ENCODE results near the gene SLC39A10.
A peak's percentile ranks its signal among the peaks of the same experiment; 100 is the strongest.
"Not testable (repeated sequence)": the region's sequence is repeated elsewhere in the genome, so short reads cannot be mapped to it uniquely, and the experiment has no call there.

SLC39A10 gene

DNA sequence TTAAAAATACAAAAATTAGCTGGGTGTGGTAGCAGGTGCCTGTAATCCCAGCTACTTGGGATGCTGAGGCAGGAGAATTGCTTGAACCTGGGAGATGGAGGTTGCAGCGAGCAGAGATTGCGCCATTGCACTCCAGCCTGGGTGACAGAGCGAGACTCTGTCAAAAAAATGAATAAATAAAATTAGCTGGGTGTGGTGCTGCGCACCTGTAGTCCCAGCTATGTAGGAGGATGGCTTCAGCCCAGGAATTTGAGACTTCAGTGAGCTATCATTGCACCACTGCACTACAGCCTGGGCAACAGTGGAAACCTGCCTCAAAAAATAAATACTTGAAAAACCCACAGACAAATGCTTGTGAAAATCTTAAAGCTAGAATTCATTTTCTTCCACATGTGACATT lies 8.1 kb downstream of the SLC39A10 start:
- ATAC-seq (replicated peaks; ENCODE audit: extremely low read depth, poor library complexity, severe bottlenecking); H3K4me3 Mint-ChIP-seq; H3K9me3 Mint-ChIP-seq; H3K27ac Mint-ChIP-seq (ENCODE audit: low read depth); H3K27me3 Mint-ChIP-seq; DNase-seq (ENCODE audit: low spot score in 2 of 2); H3K36me3 Mint-ChIP-seq (ENCODE audit: insufficient read depth): not testable (repeated sequence)
- H3K4me1 Mint-ChIP-seq: peaks cover 34% of the 10 kb centered on the region

DNA sequence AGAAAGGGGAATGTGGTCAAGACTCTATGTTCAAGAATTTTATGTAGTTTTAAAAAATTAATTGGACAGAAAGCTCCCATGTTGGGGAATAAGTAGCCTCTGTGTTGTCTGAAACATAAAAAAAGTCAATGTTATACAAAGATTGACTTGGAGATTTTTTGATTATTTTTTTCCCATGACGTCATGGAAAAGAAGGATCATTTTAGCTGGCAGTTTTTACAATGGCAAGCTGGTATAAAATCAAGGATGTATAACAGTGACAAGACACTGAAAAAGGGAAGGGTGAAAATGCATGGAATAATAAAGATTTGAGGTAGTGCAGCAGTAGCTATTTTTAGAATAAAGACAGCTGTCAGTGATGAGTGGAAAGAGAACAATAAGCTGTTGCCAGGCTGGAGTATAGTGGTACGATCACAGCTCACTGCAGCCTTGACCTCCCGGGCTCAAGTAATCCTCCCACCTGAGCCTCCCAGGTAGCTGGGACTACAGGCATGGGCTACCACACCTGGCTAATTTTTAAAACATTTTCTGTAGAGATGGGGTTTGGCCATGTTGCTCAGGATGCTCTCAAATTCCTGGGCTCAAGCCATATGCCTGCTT lies 9.2 kb downstream of the SLC39A10 start:
- H3K4me1 Mint-ChIP-seq: peaks cover 29% of the 10 kb centered on the region
- H3K4me3 Mint-ChIP-seq: no peak overlapping the region
- peaks cover 2% of the 10 kb centered on the region for H3K36me3 Mint-ChIP-seq (ENCODE audit: insufficient read depth)
- H3K9me3 Mint-ChIP-seq: no peaks in the 10 kb centered on the region
- peak overlapping the region; percentile 25 for H3K27ac Mint-ChIP-seq (ENCODE audit: low read depth)
- no peaks in the 10 kb centered on the region for H3K27me3 Mint-ChIP-seq
- no peak for ATAC-seq (replicated peaks; ENCODE audit: extremely low read depth, poor library complexity, severe bottlenecking)
- DNase-seq (ENCODE audit: low spot score in 2 of 2): no peak

DNA sequence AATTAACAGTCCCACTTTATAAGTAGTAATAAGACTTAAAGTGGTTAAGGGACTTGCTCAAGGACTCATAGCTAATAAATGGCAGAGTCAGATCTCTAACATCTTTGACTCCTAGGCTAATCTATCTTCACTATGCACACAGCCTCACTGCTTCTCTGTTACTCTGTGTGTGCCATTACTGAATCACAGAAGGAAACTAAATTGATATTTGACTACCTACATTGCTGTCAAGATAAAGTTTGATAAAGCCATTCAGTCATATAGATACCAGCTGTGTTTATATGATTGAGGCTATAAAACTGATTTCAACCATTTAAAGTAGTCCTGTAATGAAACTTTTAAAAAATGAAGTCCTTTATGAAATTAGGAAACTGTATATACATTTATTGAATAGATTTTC lies 10.9 kb downstream of the SLC39A10 start:
- Mint-ChIP-seq H3K4me1 (peaks cover 25% of the 10 kb centered on the region), H3K9me3 (no peaks in the 10 kb centered on the region), H3K4me3 (no peak overlapping the region), H3K27ac (ENCODE audit: low read depth) (no peak overlapping the region), H3K36me3 (ENCODE audit: insufficient read depth) (peaks cover 2% of the 10 kb centered on the region), H3K27me3 (no peaks in the 10 kb centered on the region)
- no peak for DNase-seq (ENCODE audit: low spot score in 2 of 2)
- no peak for ATAC-seq (replicated peaks; ENCODE audit: extremely low read depth, poor library complexity, severe bottlenecking)

DNA sequence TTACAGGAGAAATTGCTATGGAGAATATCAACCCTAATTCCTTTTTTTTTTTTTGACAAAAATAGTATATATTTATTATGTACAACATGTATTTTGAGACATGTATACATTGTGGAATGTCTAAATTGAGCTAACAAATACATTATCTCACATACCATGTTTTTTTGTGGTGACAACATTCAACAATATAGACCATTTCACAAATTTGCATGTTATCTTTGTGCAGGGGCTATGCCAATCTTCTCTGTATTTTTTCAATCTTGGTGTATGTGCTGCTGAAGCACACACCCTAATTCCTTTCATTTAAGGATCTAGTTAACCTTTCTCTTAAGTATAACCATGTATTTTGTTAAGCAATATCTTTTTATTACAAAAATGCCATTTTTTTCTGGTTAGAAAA lies 13.2 kb downstream of the SLC39A10 start:
- peaks cover 26% of the 10 kb centered on the region for H3K4me1 Mint-ChIP-seq
- no peak overlapping the region for H3K27ac Mint-ChIP-seq (ENCODE audit: low read depth)
- H3K27me3 Mint-ChIP-seq: no peaks in the 10 kb centered on the region
- ATAC-seq (replicated peaks; ENCODE audit: extremely low read depth, poor library complexity, severe bottlenecking): no peak
- H3K9me3 Mint-ChIP-seq: no peaks in the 10 kb centered on the region
- H3K36me3 Mint-ChIP-seq (ENCODE audit: insufficient read depth): peaks cover 5% of the 10 kb centered on the region
- DNase-seq (ENCODE audit: low spot score in 2 of 2): no peak
- no peak overlapping the region for H3K4me3 Mint-ChIP-seq

DNA sequence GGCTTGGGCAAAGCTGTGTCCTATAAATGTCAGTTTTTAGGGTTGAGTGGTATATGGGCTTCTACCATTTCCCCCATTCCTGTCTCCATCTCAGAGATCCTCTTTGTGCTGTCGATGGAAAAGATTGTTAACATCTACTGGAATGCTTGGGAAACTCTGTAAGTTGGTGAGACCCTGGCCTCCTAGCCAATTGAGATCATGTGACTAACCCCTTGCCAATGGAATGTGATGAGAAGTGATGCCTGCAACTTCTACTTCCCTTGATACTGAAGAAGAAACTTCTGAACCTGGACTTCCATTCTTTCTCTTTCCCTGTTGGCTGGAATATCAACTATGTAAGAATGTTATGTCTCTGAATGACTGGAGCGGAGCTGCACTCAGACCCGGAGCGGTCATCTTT lies 14.5 kb downstream of the SLC39A10 start:
- Mint-ChIP-seq H3K9me3 (no peaks in the 10 kb centered on the region), H3K27ac (ENCODE audit: low read depth) (peak overlapping the region; percentile 3), H3K27me3 (no peaks in the 10 kb centered on the region), H3K4me3 (no peak overlapping the region), H3K4me1 (peaks cover 18% of the 10 kb centered on the region), H3K36me3 (ENCODE audit: insufficient read depth) (peaks cover 5% of the 10 kb centered on the region)
- ATAC-seq (replicated peaks; ENCODE audit: extremely low read depth, poor library complexity, severe bottlenecking) (no peak), DNase-seq (ENCODE audit: low spot score in 2 of 2) (no peak)

DNA sequence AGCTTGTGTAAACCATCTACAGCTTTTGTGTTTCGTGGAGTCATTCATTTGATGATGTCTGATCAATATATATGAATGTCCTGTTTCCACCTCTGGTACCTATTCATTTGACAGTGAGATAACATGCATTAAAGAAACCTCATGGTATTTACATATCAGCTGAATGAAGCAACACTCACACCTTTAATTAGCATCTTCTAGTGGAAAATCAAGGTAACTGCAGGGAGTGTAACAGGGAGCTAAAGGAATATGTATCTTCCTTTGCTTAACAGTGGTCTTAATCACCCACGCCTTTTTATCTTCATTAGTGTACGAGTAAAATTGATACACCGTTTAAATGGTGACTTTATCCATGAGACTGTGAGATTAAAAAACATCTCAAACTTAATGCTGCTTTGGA lies 15.6 kb downstream of the SLC39A10 start:
- no peak for ATAC-seq (replicated peaks; ENCODE audit: extremely low read depth, poor library complexity, severe bottlenecking)
- H3K4me3 Mint-ChIP-seq: no peak overlapping the region
- no peaks in the 10 kb centered on the region for H3K27me3 Mint-ChIP-seq

DNA sequence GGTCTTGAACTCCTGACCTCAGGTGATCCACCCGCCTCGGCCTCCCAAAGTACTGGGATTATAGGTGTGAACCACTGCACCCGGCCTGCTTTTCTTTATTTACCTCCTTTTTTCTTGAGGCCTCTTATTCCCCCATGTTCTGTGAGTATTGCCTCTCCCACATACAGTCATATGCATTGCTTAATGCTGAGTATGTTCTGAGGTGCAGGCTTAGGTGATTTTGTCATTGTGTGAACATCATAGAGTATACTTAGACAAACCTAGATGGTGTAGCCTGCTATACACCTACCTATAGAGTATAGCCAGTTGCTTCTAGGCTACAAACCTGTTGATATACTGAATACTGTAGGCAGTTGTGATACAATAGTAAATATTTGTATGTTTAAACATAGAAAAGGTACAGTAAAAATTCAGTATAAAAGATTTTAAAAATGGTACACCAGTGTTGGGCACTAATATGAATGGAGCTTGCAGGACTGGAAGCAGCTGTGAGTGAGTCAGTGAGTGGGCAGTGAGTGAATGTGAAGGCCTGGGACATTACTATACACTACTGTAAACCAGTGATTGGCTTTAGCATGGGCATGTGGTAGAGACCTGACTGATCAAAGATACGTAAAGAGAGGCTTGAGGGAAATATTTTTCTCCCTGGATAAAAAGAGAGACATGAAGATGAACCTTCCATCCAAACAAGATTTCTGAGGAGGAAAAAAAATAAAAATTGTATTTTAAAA lies 17.6 kb downstream of the SLC39A10 start:
- Mint-ChIP-seq H3K4me3 (no peak overlapping the region), H3K27ac (ENCODE audit: low read depth) (no peak overlapping the region), H3K9me3 (no peaks in the 10 kb centered on the region), H3K27me3 (no peaks in the 10 kb centered on the region), H3K36me3 (ENCODE audit: insufficient read depth) (peaks cover 7% of the 10 kb centered on the region), H3K4me1 (peaks cover 20% of the 10 kb centered on the region)
- ATAC-seq (replicated peaks; ENCODE audit: extremely low read depth, poor library complexity, severe bottlenecking) (no peak), DNase-seq (ENCODE audit: low spot score in 2 of 2) (no peak)

More for the DNA sequence above, 15.6 kb downstream of the SLC39A10 start:
- no peaks in the 10 kb centered on the region for H3K9me3 Mint-ChIP-seq
- H3K4me1 Mint-ChIP-seq: peaks cover 19% of the 10 kb centered on the region
- no peak overlapping the region for H3K27ac Mint-ChIP-seq (ENCODE audit: low read depth)
- DNase-seq (ENCODE audit: low spot score in 2 of 2): no peak
- H3K36me3 Mint-ChIP-seq (ENCODE audit: insufficient read depth): peaks cover 5% of the 10 kb centered on the region

DNA sequence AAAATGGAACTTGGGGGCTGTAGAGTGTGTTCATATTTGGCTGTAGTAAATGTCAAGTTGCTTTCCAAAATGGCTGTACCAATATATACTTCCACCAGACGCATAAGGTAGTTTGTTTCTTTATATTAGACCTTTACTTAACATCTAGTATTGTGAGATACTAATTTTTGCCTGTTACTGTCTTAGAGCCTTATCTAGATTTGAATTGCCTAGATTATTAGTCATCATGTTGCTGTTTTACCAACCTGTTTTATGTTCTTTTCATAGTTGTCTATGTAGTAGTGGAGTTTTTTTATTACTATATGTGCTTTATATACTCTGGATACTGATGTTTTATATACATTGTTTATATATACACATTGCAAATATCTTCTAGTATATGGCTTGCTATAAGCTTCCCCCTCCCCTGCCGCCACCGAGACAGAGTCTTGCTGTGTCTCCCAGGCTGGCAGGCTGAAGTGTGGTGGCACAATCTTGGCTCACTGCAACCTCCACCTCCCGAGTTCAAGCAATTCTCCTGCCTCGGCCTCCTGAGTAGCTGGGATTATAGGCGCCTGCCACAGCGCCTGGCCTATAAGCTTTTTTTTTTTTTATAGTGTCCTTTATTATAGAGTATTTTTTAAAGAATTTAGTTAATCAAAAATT lies 18.9 kb downstream of the SLC39A10 start:
- H3K9me3 Mint-ChIP-seq: no peaks in the 10 kb centered on the region
- H3K27me3 Mint-ChIP-seq: no peaks in the 10 kb centered on the region
- no peak overlapping the region for H3K27ac Mint-ChIP-seq (ENCODE audit: low read depth)
- DNase-seq (ENCODE audit: low spot score in 2 of 2): no peak
- H3K36me3 Mint-ChIP-seq (ENCODE audit: insufficient read depth): peaks cover 17% of the 10 kb centered on the region
- no peak overlapping the region for H3K4me3 Mint-ChIP-seq
- H3K4me1 Mint-ChIP-seq: peaks cover 27% of the 10 kb centered on the region
- ATAC-seq (replicated peaks; ENCODE audit: extremely low read depth, poor library complexity, severe bottlenecking): no peak

DNA sequence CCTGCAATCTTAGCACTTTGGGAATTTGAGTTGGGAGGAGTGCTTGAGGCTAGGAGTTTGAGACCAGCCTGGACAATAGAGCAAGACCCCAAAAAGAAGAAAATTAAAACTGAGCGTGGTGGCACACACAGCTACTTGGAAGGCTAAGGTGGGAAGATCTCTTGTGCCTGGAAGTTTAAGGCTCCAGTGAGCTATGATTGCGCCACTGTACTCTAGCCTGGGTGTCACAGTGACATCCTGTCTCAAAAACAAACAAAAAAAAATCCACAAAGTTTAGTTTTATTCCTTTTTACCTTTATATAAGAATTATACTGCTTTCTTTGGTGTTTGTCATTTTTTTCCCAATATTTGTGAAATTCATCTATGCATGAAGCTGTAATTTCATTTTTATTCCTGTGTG lies 20.3 kb downstream of the SLC39A10 start:
- H3K4me3 Mint-ChIP-seq: no peak overlapping the region
- peaks cover 29% of the 10 kb centered on the region for H3K4me1 Mint-ChIP-seq
- H3K27me3 Mint-ChIP-seq: no peaks in the 10 kb centered on the region
- peak overlapping the region; percentile 50 for H3K27ac Mint-ChIP-seq (ENCODE audit: low read depth)
- peaks cover 22% of the 10 kb centered on the region for H3K36me3 Mint-ChIP-seq (ENCODE audit: insufficient read depth)
- no peak for ATAC-seq (replicated peaks; ENCODE audit: extremely low read depth, poor library complexity, severe bottlenecking)
- DNase-seq (ENCODE audit: low spot score in 2 of 2): no peak
- no peaks in the 10 kb centered on the region for H3K9me3 Mint-ChIP-seq

DNA sequence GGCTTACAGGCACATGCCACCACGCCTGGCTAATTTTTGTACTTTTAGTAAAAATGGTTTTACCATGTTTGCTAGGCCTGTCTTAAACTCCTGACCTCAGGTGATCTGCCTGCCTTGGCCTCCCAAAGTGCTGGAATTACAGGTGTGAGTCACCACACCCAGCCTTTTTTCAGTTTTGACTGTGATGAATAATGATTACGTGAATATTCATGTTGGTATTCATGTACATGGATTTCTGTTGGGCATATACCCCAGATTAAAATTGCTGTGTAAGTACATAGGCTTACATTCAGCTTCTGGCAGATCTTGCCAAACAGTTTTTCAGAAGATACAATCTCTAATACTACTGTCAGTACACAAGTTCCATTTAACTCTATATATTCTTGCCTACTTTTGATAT lies 20.9 kb downstream of the SLC39A10 start:
- peaks cover 29% of the 10 kb centered on the region for H3K4me1 Mint-ChIP-seq
- DNase-seq (ENCODE audit: low spot score in 2 of 2) (no peak), ATAC-seq (replicated peaks; ENCODE audit: extremely low read depth, poor library complexity, severe bottlenecking) (peak; percentile 14)
- peaks cover 22% of the 10 kb centered on the region for H3K36me3 Mint-ChIP-seq (ENCODE audit: insufficient read depth)
- no peaks in the 10 kb centered on the region for H3K9me3 Mint-ChIP-seq
- peak overlapping the region; percentile 50 for H3K27ac Mint-ChIP-seq (ENCODE audit: low read depth)
- no peaks in the 10 kb centered on the region for H3K27me3 Mint-ChIP-seq
- H3K4me3 Mint-ChIP-seq: no peak overlapping the region

DNA sequence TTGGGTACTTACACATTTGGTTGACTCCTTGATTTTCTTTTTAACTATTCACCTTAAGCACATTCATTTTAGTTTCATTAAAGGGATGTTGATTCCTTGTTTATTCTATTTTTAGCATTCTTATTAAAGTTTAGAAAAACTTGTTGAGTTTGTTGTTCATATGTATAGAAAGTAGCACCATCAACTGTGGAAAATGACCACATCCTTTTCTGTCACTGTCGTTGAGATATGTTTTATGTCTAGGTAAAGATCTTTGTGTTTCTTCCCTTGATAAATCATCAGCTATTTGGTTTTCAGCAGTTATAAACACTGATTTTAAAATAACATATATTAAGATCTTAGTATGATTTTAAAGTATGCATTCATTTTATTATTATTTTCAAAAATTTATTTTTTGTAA lies 25.1 kb downstream of the SLC39A10 start:
- Mint-ChIP-seq H3K27me3 (no peaks in the 10 kb centered on the region), H3K27ac (ENCODE audit: low read depth) (no peak overlapping the region), H3K4me1 (peaks cover 39% of the 10 kb centered on the region), H3K4me3 (no peak overlapping the region), H3K36me3 (ENCODE audit: insufficient read depth) (peaks cover 27% of the 10 kb centered on the region), H3K9me3 (no peaks in the 10 kb centered on the region)
- DNase-seq (ENCODE audit: low spot score in 2 of 2) (no peak), ATAC-seq (replicated peaks; ENCODE audit: extremely low read depth, poor library complexity, severe bottlenecking) (peak; percentile 43)

DNA sequence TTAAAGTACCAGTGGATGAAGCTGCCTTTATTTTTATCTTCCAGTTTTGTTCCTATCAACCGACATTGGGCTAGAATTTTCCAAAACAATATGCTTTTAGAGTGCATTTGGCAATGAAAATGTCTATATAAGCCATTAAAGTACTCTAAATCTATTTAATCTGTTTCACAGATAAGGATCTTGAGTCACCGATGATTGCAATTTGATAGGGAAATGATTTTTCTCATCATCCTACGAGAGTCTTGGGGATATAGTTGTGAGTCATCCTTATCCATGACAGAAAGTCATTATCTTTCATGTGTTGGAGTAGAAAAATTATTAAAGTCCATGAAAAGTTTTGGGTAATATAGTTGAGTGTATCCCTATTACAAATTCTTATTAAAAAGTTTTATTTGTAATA lies 26.1 kb downstream of the SLC39A10 start:
- Mint-ChIP-seq H3K36me3 (ENCODE audit: insufficient read depth) (peaks cover 27% of the 10 kb centered on the region), H3K4me3 (no peak overlapping the region), H3K27me3 (no peaks in the 10 kb centered on the region), H3K9me3 (no peaks in the 10 kb centered on the region), H3K4me1 (peaks cover 31% of the 10 kb centered on the region), H3K27ac (ENCODE audit: low read depth) (no peak overlapping the region)
- ATAC-seq (replicated peaks; ENCODE audit: extremely low read depth, poor library complexity, severe bottlenecking) (no peak), DNase-seq (ENCODE audit: low spot score in 2 of 2) (no peak)

DNA sequence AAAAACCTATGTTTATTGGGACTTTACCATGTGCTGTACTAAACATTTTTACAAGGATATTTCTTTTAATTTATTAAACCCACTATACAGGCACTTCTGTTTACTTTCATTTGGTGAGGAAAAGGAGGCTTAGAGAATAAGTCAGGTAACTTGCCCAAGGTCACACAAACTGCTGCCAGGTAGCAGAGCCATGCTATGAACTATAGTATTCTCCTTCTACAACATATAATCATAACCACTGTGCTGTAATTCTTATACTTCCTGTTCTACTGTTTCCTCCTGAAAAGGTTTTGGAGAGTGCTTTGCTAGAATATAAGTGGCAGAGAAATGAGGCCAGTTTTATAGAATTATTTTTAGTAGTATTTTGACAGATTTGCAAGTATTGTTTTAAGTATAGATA lies 29.5 kb downstream of the SLC39A10 start:
- peak; percentile 28 for ATAC-seq (replicated peaks; ENCODE audit: extremely low read depth, poor library complexity, severe bottlenecking)
- H3K9me3 Mint-ChIP-seq: peaks cover 9% of the 10 kb centered on the region
- no peak for DNase-seq (ENCODE audit: low spot score in 2 of 2)
- H3K4me3 Mint-ChIP-seq: no peak overlapping the region
- H3K27ac Mint-ChIP-seq (ENCODE audit: low read depth): peak overlapping the region; percentile 73
- peaks cover 13% of the 10 kb centered on the region for H3K36me3 Mint-ChIP-seq (ENCODE audit: insufficient read depth)
- H3K4me1 Mint-ChIP-seq: peaks cover 37% of the 10 kb centered on the region
- no peaks in the 10 kb centered on the region for H3K27me3 Mint-ChIP-seq
